ENCODE measurements around the gene RPS6KA4.
A peak's percentile ranks its signal among the peaks of the same experiment; 100 is the strongest.
"Not testable (repeated sequence)": the region's sequence is repeated elsewhere in the genome, so short reads cannot be mapped to it uniquely, and the experiment has no call there.

RPS6KA4 gene

DNA sequence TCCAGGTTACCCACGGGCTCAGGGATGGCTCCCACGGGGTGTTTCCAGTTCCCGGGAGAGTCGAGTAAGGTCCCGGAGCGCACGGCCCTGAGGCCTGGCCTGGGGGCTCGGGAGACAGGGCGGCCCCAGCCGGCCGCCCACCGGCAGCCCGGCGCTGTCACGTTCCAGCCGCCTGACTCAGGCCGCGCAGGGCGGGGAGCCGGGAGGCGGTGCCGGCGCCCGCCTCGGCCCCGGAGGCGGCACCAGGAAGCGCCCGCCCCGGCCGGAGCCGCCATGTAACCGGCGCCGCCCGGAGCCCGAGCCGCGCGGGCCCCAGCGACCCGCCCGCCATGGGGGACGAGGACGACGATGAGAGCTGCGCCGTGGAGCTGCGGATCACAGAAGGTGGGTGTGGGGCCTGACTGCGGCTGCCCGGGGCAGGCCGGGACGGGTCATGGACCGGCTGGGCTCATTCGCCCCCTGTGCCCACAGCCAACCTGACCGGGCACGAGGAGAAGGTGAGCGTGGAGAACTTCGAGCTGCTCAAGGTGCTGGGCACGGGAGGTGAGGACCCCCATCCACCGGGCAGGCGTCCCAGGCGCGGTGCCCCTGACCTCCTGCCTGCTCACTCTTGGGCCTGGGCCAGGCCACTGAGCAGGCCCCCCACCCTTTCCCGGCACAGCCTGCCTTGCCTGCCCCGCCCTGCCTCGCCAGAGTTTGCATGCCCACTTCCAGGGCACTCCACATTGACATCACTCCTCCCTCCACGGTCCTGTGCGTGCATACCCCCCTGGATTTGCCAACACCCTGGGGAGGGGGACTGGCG, at the start of gene RPS6KA4:
Gene RPS6KA4 (plus strand): TSS at position 256 of the 805 bp plus-strand sequence. CDS start 74 bp downstream, at position 330.
- DNase-seq (ENCODE audit: low read depth, low spot score), result peak; percentile 90

DNA sequence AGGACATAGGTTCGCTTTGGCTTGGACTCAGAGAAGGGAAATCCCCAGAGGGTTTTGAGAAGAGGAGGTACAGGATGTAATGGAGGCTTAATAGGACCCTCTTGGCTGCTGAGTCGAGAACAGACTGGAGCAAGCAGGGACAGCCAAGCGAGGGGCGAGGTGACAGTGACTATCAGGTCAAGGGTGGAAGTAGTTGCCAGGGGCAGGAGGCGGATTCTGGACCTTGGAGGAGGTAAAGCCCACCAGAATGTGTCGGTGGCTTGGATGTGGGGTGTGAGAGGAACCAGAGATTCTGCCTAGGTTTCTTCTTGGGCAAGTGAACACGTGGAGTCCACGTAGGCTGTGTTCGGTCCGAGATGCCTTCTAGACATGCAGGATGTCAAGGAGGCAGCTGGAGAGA, 46.0 kb upstream of the RPS6KA4 start:
- DNase-seq (ENCODE audit: low read depth, low spot score), result no peak

DNA sequence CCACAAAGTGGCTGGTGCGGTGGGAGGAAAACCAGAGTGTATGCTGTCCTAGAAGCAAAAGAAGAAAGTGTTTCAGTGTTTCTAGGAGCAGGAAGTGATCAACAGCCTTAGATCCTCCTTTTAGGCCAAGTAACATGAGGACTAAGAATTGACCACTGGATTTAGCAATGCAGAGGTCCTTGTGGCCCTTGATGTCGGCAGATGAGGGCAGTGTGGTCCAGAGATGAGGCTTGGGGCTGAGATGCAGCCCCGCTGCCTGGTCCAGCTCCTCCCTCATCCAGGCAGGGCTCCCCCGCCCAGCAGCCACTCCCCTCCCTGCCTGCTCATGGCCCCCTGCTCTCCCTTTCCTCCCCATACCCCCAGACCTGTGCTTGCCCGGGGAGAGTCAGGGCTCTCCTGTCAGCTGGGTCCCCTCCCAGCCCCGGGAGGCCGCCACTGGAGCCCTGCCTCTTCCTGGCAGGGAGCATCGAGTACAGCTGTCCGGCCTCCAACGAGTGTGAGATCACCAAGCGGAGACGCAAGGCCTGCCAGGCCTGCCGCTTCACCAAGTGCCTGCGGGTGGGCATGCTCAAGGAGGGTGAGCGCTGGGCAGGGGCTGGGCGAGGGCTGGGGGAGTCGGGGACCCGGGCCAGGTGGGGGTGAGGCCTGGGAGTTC, 45.3 kb upstream of the RPS6KA4 start:
- DNase-seq (ENCODE audit: low read depth, low spot score), result no peak

DNA sequence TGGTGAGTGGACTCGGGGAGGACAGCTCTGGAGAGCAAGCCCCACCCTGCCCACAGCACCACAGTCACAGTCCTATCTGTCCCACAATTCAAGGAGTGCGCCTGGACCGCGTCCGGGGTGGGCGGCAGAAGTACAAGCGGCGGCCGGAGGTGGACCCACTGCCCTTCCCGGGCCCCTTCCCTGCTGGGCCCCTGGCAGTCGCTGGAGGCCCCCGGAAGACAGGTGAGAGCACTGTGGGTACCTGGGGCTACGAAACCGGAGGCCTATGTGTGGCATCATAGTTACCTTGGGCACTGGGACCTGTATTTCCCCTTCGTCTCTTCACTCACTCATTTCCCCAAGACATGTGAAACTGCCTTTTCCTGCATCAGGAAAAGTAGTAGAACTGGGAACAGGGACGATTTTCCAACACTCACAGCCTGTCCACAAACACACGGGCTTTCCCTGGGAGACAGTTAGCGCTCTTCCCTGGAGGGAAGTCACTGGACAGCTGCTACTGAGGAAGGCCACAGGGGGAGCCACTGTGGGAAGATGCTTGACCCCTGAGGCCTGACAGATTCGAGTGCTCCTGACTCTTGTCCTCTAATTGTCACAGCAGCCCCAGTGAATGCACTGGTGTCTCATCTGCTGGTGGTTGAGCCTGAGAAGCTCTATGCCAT, 44.7 kb upstream of the RPS6KA4 start:
- DNase-seq (ENCODE audit: low read depth, low spot score), result no peak

DNA sequence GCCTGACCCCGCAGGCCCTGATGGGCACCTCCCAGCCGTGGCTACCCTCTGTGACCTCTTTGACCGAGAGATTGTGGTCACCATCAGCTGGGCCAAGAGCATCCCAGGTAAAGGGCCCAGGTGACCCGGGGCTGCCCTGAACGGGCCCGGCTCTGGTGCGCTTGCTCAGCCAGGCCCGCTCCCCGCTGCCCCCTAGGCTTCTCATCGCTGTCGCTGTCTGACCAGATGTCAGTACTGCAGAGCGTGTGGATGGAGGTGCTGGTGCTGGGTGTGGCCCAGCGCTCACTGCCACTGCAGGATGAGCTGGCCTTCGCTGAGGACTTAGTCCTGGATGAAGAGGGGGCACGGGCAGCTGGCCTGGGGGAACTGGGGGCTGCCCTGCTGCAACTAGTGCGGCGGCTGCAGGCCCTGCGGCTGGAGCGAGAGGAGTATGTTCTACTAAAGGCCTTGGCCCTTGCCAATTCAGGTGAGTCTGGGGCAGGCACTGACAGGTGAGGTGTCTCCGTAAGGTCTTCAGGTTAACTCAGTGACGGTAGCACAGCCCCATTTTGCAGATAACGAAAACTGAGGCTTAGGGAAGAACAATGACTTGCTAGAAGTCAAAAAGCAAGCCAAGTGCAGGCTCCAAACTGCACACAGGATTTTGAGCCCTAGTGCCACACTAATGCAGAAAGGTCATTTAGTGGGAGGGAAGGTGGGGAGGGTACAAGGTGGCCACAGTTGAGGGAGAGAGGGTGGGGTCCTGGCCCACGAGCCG, 44.0 kb upstream of the RPS6KA4 start:
- DNase-seq (ENCODE audit: low read depth, low spot score), result no peak

GRCh38 chr11:64315667-64316526, 43.1 kb upstream of the RPS6KA4 start:
- not testable (repeated sequence) for DNase-seq (ENCODE audit: low read depth, low spot score)

- DNase-seq (ENCODE audit: low read depth, low spot score), result peak; percentile 40
Measured at GRCh38 chr11:64316672-64317324, 42.2 kb upstream of the RPS6KA4 start.

- peak; percentile 98 for DNase-seq (ENCODE audit: low read depth, low spot score)
Measured at GRCh38 chr11:64317325-64317960, 41.5 kb upstream of the RPS6KA4 start, which contains the start of gene TRMT112. TRMT112 (minus strand) TSS chr11:64317559; CDS start chr11:64317526, 33 bp downstream.

GRCh38 chr11:64317961-64318765, 40.8 kb upstream of the RPS6KA4 start, which contains the start of gene PRDX5:
PRDX5 (plus strand) TSS chr11:64318121; CDS start chr11:64318216, 95 bp downstream.
- peak; percentile 98 for DNase-seq (ENCODE audit: low read depth, low spot score)

- DNase-seq (ENCODE audit: low read depth, low spot score), result no peak
Measured at GRCh38 chr11:64318766-64319761, 39.9 kb upstream of the RPS6KA4 start.

DNA sequence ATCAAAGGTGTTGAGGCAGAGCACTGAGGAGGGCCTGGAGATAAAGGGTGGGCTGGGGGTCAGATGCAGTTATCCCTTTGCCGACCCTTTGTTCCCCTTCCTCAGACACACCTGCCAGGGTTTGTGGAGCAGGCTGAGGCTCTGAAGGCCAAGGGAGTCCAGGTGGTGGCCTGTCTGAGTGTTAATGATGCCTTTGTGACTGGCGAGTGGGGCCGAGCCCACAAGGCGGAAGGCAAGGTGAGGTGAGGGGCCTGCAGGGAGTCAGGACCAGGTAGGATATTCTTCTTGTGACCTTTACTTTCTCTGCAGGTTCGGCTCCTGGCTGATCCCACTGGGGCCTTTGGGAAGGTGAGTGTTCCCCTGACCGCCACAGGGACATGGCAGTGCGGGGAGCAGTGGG, 38.4 kb upstream of the RPS6KA4 start:
- DNase-seq (ENCODE audit: low read depth, low spot score), result no peak

DNA sequence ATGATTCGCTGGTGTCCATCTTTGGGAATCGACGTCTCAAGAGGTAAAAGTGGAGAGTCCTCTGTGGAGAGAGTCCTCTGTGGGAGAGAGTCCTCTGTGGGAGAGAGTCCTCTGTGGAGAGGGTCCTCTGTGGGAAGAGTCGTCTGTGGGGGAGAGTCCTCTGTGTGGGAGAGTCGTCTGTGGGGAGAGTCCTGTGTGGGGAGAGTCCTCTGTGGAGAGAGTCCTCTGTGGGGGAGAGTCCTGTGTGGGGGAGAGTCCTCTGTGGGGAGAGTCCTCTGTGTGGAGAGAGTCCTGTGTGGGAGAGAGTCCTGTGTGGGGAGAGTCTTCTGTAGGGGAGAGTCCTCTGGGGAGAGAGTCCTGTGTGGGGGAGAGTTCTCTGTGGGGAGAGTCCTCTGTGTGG, 37.9 kb upstream of the RPS6KA4 start:
- no peak for DNase-seq (ENCODE audit: low read depth, low spot score)

DNA sequence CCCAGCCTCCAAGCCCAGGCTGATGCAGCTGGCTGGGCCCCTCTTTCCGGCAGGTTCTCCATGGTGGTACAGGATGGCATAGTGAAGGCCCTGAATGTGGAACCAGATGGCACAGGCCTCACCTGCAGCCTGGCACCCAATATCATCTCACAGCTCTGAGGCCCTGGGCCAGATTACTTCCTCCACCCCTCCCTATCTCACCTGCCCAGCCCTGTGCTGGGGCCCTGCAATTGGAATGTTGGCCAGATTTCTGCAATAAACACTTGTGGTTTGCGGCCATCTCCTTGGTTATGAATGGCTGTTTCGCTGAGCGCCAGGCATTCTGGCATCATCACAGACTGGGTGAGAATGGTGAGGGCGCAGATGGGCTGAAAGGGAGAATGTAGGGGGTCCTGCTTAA, 37.4 kb upstream of the RPS6KA4 start:
- peak; percentile 91 for DNase-seq (ENCODE audit: low read depth, low spot score)

- no peak for DNase-seq (ENCODE audit: low read depth, low spot score)
Measured at GRCh38 chr11:64322925-64323260, 36.1 kb upstream of the RPS6KA4 start.

DNA sequence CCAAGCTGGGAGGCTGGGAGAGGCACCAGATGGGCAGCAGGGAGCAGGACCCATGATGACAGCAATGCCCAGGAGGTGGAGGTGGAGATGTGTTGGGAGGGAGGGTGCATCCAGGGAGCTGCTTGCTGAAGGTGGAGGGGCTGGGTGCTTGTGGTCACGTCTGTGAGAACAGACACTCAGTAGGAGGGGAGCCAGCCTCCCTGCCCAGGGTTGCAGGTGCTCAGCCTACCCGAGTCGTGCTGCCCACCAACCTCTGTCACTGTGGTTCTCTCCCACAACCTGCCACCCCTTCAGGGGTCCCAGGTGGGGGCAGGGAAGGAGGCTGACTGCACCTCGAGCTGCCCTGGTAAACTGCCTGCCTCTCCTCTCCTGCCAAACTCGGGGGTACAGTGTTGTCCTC, 35.6 kb upstream of the RPS6KA4 start:
- DNase-seq (ENCODE audit: low read depth, low spot score), result no peak

GRCh38 chr11:64323984-64324383, 35.0 kb upstream of the RPS6KA4 start:
- not testable (repeated sequence) for DNase-seq (ENCODE audit: low read depth, low spot score)

DNA sequence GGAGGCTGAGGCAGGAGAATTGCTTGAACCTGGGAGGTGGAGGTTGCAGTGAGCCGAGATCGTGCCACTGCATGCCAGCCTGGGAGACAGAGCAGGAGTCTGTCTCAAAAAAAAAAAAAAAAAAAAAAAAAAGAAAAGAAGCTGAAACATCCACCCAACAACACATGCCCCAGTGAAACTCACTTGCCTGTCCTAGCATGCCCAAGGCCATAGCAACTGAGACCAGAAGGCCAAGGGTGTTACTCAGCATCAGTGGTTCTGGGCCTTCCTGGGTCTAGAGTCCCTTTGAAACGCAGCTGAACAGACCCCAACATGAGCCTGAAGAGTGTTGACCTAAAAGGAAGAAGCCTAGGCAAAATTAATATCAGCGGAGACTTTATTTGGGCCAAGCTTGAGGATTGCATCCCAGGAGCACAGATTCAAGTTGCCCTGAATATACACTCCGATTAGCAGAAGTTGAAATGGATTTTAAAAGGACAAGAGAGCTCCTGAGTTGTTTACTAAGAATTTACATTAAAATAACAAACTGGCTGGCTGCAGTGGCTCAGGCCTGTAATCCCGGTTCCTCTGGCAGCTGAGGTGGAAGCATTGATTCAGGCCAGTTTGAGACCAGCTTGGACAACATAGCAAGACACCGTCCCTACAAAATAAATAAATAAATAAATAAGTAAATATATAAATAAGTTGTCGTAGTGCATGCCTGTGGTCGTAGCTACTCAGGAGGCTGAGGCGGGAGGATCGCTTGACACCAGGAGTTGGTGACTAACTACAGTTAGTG, 34.1 kb upstream of the RPS6KA4 start:
- no peak for DNase-seq (ENCODE audit: low read depth, low spot score)

Measured in astrocyte of the hippocampus (primary cell).